Measurements from ENCODE around the gene FHL1.
"Not testable (repeated sequence)": the region's sequence is repeated elsewhere in the genome, so short reads cannot be mapped to it uniquely, and the experiment has no call there.

The FHL1 gene

DNA sequence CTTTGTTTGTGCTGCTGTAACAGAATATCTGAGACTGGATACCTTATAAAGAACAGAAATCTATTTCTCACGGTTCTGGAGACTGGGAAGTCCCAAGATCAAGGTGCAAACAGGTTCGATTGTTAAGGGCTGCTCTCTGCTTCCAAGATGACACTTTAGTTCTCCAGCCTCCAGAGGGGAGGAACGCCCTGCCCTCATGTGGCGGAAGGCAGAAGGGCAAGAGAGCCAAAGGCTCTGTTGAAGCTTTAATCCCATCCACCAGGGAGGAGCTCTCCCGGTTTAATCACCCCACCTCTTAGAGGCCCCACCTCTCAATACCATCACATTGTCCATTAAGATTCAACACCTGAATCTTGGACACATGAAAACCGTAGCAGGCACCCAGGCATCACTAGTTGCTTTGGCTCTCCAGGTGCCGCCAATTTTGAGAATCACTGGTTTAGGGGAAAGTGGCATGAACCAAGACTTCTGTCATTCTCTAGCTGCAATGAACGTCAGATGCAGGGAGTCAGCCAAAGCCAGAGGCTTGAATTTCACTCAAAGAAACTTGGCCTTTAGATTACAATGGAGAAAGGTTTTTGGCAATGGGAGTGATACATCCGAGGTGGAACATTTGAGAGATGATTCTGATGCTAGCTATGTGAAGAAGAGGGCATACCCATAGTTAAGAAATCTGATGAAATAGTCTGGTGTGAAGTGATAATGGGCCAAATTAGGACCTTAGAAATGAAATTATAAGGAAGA lies 15.7 kb downstream of the FHL1 start:
- no peak overlapping the region for H3K4me3 ChIP-seq (ENCODE audit: low read length)
- no peak for TF ChIP-seq ZNF274 (IDR thresholded peaks at IDR 0.05; ENCODE audit: low read depth, low read length)

- no peak for TF ChIP-seq ZNF274 (IDR thresholded peaks at IDR 0.05; ENCODE audit: low read depth, low read length)
- no peak overlapping the region for H3K4me3 ChIP-seq (ENCODE audit: low read length)
These were observed 16.4 kb downstream of the FHL1 start for GRCh38 chrX:136163689-136164088.

GRCh38 chrX:136165406-136165805 lies 18.1 kb downstream of the FHL1 start:
- no peak overlapping the region for H3K4me3 ChIP-seq (ENCODE audit: low read length)
- no peak for TF ChIP-seq ZNF274 (IDR thresholded peaks at IDR 0.05; ENCODE audit: low read depth, low read length)

DNA sequence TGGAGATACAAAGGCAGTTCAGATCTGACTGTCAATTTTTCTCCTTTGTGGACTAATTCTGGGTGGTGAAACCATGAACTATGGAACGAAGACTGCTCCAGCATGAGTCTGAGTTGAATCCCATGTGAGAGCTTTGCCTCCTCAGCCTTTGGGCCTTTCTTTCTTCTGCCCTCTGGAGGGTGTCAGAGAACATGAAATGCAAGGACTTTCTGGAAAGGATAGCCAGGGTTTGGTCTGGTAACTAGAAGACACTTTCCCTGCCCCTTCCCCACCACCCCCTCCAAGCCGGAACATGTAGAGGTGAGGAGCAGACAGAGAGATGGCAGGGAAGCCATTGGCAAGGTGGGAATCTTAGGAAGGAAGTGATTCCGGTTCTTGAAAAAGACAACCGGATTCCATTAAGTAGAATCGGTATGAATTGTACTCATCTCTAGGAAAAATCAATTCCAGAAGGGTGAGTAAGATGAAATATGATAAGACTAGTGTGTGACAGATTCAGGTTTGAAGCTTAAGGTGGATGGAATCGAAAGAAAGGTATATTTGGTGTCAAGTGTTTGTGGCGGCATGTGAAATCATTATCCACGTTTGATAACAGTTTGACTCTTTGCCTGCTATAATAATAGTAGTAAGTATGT lies 19.0 kb downstream of the FHL1 start:
- TF ChIP-seq ZNF274 (IDR thresholded peaks at IDR 0.05; ENCODE audit: low read depth, low read length), result no peak
- no peak overlapping the region for H3K4me3 ChIP-seq (ENCODE audit: low read length)

DNA sequence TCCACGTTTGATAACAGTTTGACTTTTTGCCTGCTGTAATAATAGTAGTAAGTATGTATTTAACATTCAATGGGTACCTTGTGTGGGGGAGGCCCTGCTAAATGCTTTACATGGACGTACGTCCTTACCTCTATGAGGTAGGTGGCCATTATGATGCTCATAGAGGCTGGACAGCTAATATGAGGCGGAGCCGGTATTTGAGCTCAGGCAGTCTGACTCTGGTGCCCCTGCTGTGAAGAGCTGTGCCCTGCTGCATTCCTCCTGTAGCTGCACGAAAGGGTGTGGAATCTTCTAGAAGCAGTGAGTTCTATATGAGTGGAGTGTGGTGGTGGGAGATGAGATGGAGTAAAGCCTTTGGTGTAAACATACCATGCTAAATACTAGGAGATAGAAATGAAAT lies 20.7 kb downstream of the FHL1 start:
- not testable (repeated sequence) for H3K4me3 ChIP-seq (ENCODE audit: low read length)

GRCh38 chrX:136168929-136169735 lies 21.8 kb downstream of the FHL1 start:
- H3K4me3 ChIP-seq (ENCODE audit: low read length), result no peak overlapping the region
- TF ChIP-seq ZNF274 (IDR thresholded peaks at IDR 0.05; ENCODE audit: low read depth, low read length), result no peak

- no peak for TF ChIP-seq ZNF274 (IDR thresholded peaks at IDR 0.05; ENCODE audit: low read depth, low read length)
- H3K4me3 ChIP-seq (ENCODE audit: low read length), result no peak overlapping the region
These were observed 22.9 kb downstream of the FHL1 start for GRCh38 chrX:136170139-136170800.

GRCh38 chrX:136171420-136171819 lies 24.1 kb downstream of the FHL1 start:
- no peak for TF ChIP-seq ZNF274 (IDR thresholded peaks at IDR 0.05; ENCODE audit: low read depth, low read length)
- H3K4me3 ChIP-seq (ENCODE audit: low read length), result no peak overlapping the region

DNA sequence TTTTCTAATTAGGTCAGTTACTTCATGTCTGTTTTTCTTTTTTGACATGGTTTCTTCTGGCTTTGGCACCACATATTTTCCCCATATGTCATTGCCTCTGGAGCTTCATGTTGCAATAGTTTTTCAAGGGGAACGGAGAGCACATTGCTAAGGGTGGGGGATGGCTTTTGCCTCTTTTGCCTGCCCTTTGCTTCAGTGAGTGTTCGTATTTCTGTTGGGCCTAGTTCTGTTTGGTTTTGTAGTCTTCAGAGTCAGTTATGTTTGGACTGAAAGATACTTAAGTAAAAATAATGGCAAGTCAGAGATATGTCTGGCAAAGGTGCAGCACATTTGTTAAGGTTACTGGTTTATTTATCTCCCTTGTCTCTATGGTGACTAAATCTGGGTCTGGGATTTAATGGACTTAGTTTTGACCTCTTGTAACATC lies 29.1 kb downstream of the FHL1 start:
- no peak overlapping the region for H3K4me3 ChIP-seq (ENCODE audit: low read length)
- no peak for TF ChIP-seq ZNF274 (IDR thresholded peaks at IDR 0.05; ENCODE audit: low read depth, low read length)

DNA sequence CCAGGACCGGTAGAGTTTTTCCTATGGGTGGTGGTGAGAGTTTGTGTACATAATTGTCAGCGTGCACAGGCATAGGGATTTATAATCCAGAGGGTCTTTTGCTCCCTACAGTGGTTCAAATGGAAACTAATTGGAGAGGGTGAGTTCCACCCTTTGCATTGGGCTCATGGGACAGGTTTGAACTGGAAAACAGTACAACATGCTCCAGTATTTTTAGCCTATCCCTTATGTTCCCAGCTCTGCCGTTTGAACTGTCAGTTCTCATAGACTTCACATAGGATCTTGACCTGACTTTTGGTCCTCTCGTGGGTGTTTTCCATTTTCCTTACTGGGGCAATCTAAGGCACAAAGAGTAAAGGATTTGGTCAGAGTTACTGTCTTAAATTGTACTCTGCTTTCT lies 31.8 kb downstream of the FHL1 start:
- H3K4me3 ChIP-seq (ENCODE audit: low read length), result no peak overlapping the region
- TF ChIP-seq ZNF274 (IDR thresholded peaks at IDR 0.05; ENCODE audit: low read depth, low read length), result no peak

GRCh38 chrX:136182414-136182813 lies 35.1 kb downstream of the FHL1 start:
- no peak for TF ChIP-seq ZNF274 (IDR thresholded peaks at IDR 0.05; ENCODE audit: low read depth, low read length)

GRCh38 chrX:136183172-136183571 lies 35.8 kb downstream of the FHL1 start:
- TF ChIP-seq ZNF274 (IDR thresholded peaks at IDR 0.05; ENCODE audit: low read depth, low read length), result no peak
- H3K4me3 ChIP-seq (ENCODE audit: low read length), result no peak overlapping the region

More at GRCh38 chrX:136182414-136182813, 35.1 kb downstream of the FHL1 start:
- H3K4me3 ChIP-seq (ENCODE audit: low read length), result no peak overlapping the region

DNA sequence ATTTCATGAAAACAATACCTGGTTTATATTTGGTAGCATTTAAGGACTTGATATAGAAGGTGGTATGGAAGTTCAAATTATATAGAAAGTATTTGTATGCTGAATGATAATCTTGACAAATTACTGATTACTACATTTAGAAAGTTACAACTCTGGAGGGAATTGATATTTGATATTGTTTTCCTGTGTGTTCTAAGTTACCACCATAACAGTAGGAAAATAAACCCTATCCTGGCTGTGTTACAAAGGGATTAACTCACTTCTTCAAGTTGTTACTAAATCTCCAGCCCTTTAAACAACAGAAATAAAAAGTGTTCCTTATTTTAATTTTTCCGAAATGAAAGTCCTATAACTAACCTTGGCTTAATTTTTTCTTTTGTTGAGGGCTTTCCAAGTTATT lies 36.6 kb downstream of the FHL1 start:
- TF ChIP-seq ZNF274 (IDR thresholded peaks at IDR 0.05; ENCODE audit: low read depth, low read length), result no peak
- no peak overlapping the region for H3K4me3 ChIP-seq (ENCODE audit: low read length)

GRCh38 chrX:136185401-136186022 lies 38.2 kb downstream of the FHL1 start:
- no peak overlapping the region for H3K4me3 ChIP-seq (ENCODE audit: low read length)
- TF ChIP-seq ZNF274 (IDR thresholded peaks at IDR 0.05; ENCODE audit: low read depth, low read length), result no peak

Data from GM08714 (cell line).